Measurements from ENCODE around the gene FAM9C.
"Not testable (repeated sequence)": the region's sequence is repeated elsewhere in the genome, so short reads cannot be mapped to it uniquely, and the experiment has no call there.

The FAM9C gene

GRCh38 chrX:13043138-13043537 is 1.3 kb downstream of the FAM9C start:
- no peak for DNase-seq (ENCODE audit: low spot score)

- DNase-seq (ENCODE audit: low spot score) = no peak
Observed at GRCh38 chrX:13036896-13037295, 7.5 kb downstream of the FAM9C start.

GRCh38 chrX:13033193-13033592 is 11.2 kb downstream of the FAM9C start:
- DNase-seq (ENCODE audit: low spot score) = no peak

- no peak for DNase-seq (ENCODE audit: low spot score)
Observed at GRCh38 chrX:13029887-13030771, 14.3 kb downstream of the FAM9C start.

GRCh38 chrX:13029637-13029886 is 14.9 kb downstream of the FAM9C start:
- DNase-seq (ENCODE audit: low spot score) = no peak

GRCh38 chrX:13028871-13029636 is 15.4 kb downstream of the FAM9C start:
- no peak for DNase-seq (ENCODE audit: low spot score)

GRCh38 chrX:13026877-13027652 is 17.4 kb downstream of the FAM9C start:
- DNase-seq (ENCODE audit: low spot score) = no peak

GRCh38 chrX:13024986-13025385 is 19.4 kb downstream of the FAM9C start:
- no peak for DNase-seq (ENCODE audit: low spot score)

- DNase-seq (ENCODE audit: low spot score) = no peak
Observed at GRCh38 chrX:13023979-13024378, 20.4 kb downstream of the FAM9C start.

GRCh38 chrX:13023567-13023966 is 20.9 kb downstream of the FAM9C start:
- no peak for DNase-seq (ENCODE audit: low spot score)

GRCh38 chrX:13022926-13023325 is 21.5 kb downstream of the FAM9C start:
- DNase-seq (ENCODE audit: low spot score) = no peak

GRCh38 chrX:13016731-13017130 is 27.7 kb downstream of the FAM9C start:
- DNase-seq (ENCODE audit: low spot score) = not testable (repeated sequence)

- DNase-seq (ENCODE audit: low spot score) = no peak
Observed at GRCh38 chrX:13015536-13016236, 28.7 kb downstream of the FAM9C start.

- DNase-seq (ENCODE audit: low spot score) = no peak
Observed at GRCh38 chrX:13014111-13015096, 30.0 kb downstream of the FAM9C start.

GRCh38 chrX:13013363-13014110 is 30.9 kb downstream of the FAM9C start:
- no peak for DNase-seq (ENCODE audit: low spot score)

GRCh38 chrX:13010546-13010945 is 33.9 kb downstream of the FAM9C start:
- DNase-seq (ENCODE audit: low spot score) = no peak

- no peak for DNase-seq (ENCODE audit: low spot score)
Observed at GRCh38 chrX:13009844-13010243, 34.6 kb downstream of the FAM9C start.

- no peak for DNase-seq (ENCODE audit: low spot score)
Observed at GRCh38 chrX:13009273-13009672, 35.1 kb downstream of the FAM9C start.

GRCh38 chrX:13008851-13009250 is 35.6 kb downstream of the FAM9C start:
- DNase-seq (ENCODE audit: low spot score) = no peak

GRCh38 chrX:13008189-13008533 is 36.3 kb downstream of the FAM9C start:
- no peak for DNase-seq (ENCODE audit: low spot score)
